Liver (tissue), 9 donors: Measurements from ENCODE around the gene YTHDF2. TPM values are rescaled to one million over a fixed set of nuclear protein-coding genes. Genes with fewer than 3 reads are reported as not detected.
A peak's percentile ranks its signal among the peaks of the same experiment; 100 is the strongest.

Experiments
- DNase-seq: peaks from one replicate; pipeline ENCODE4 v3.0.0-alpha.2; 2017; ENCODE audit warnings: low spot score
- H3K27ac ChIP-seq, 2 donors: one replicate each; pipeline ENCODE4 v1.7.0; 2013; ENCODE audit warnings: inconsistent platforms in 2 of 2, low read length in 2 of 2, control low read depth in 1 of 2, low read depth in 1 of 2, mild to moderate bottlenecking in 1 of 2
- H3K27me3 ChIP-seq, 4 donors: one replicate each; pipeline versions ENCODE4 v1.6.1 to v1.7.0; 2013; ENCODE audit warnings: low read length in 3 of 4, inconsistent platforms in 1 of 4, mild to moderate bottlenecking in 1 of 4, moderate library complexity in 1 of 4; ENCODE audit not compliant: control insufficient read depth in 4 of 4, insufficient read depth in 4 of 4
- H3K36me3 ChIP-seq, 4 donors: one replicate each; pipeline versions ENCODE4 v1.6.1 to v1.7.0; 2013; ENCODE audit warnings: low read length in 3 of 4, mild to moderate bottlenecking in 3 of 4, low read depth in 1 of 4, moderate library complexity in 1 of 4; ENCODE audit not compliant: control insufficient read depth in 4 of 4, insufficient read depth in 3 of 4
- H3K4me1 ChIP-seq, 4 donors: one replicate each; pipeline versions ENCODE4 v1.6.1 to v1.7.0; 2013; ENCODE audit warnings: low read length in 3 of 4, mild to moderate bottlenecking in 3 of 4, moderate library complexity in 1 of 4; ENCODE audit not compliant: control insufficient read depth in 4 of 4, insufficient read depth in 4 of 4
- H3K4me3 ChIP-seq, 3 donors: one replicate each; pipeline versions ENCODE4 v1.6.1 to v1.7.0; 2013; ENCODE audit warnings: low read length in 3 of 3, control low read depth in 1 of 3, low read depth in 1 of 3, mild to moderate bottlenecking in 1 of 3
- H3K9ac ChIP-seq, 2 donors: one replicate each; pipeline ENCODE4 v1.7.0; 2013; ENCODE audit warnings: low read length in 2 of 2, mild to moderate bottlenecking in 2 of 2, moderate library complexity in 2 of 2, control low read depth in 1 of 2, low read depth in 1 of 2
- H3K9me3 ChIP-seq, 4 donors: one replicate each; pipeline versions ENCODE4 v1.6.1 to v1.7.0; 2013; ENCODE audit warnings: low read length in 3 of 4; ENCODE audit not compliant: control insufficient read depth in 4 of 4
- GABPA ChIP-seq, 2 donors: IDR thresholded peaks in 1 of 2; conservative IDR thresholded peaks in 1 of 2; 2 replicates each; pipeline ENCODE4 v1.6.1; 2016; ENCODE audit warnings: antibody characterized with exemption in 2 of 2, mild to moderate bottlenecking in 1 of 2, moderate library complexity in 1 of 2
- JUND ChIP-seq, 2 donors: IDR thresholded peaks; 2 replicates each; pipeline ENCODE4 v1.6.1; 2016; ENCODE audit warnings: antibody characterized with exemption in 2 of 2
- NR2F2 ChIP-seq: IDR thresholded peaks from 2 replicates; pipeline ENCODE4 v1.6.1; 2016; ENCODE audit warnings: antibody characterized with exemption
- REST ChIP-seq: IDR thresholded peaks from 2 replicates; pipeline ENCODE4 v1.6.1; 2016; ENCODE audit warnings: antibody characterized with exemption, mild to moderate bottlenecking
- RXRA ChIP-seq, 2 donors: IDR thresholded peaks; 2 replicates each; pipeline ENCODE4 v1.6.1; 2017 to 2018; ENCODE audit warnings: antibody characterized with exemption in 2 of 2, mild to moderate bottlenecking in 1 of 2
- SP1 ChIP-seq: IDR thresholded peaks from 2 replicates; pipeline ENCODE4 v1.6.1; 2018; ENCODE audit warnings: antibody characterized with exemption, mild to moderate bottlenecking
- ZBTB33 ChIP-seq: IDR thresholded peaks from 2 replicates; pipeline ENCODE4 v1.6.1; 2016; ENCODE audit warnings: antibody characterized with exemption
- whole genome bisulfite sequencing: extraction: QIAGEN DNeasy Blood & Tissue Kit; methylation state at CpG from one replicate; pipeline ENCODE4 v1.1.7; 2013; 5-methylcytosine and 5-hydroxymethylcytosine counted together
- polyA plus RNA-seq, 2 donors: library from polyadenylated mRNA; stranded (reverse) in 1 of 2; unstranded in 1 of 2; fragments of 200-250 nt in 1 of 2; fragments of >200 nt in 1 of 2; fragmentation: Nextera tagmentation in 1 of 2; extraction: Ambion mirVana in 1 of 2; gene quantifications; one replicate each; pipeline versions ENCODE4 v1.2.1 to v1.2.3, GENCODE V29; 2013 to 2015
- total RNA-seq, 2 donors: library from RNA; depleted of rRNA; stranded (reverse); fragments of >200 nt; gene quantifications; one replicate each; pipeline ENCODE4 v1.2.3, GENCODE V29; 2014
- TF ChIP-seq, protein P1 (sequence below): fragments of 150-350 bp; IDR thresholded peaks from 2 replicates; pipeline ENCODE4 v1.5.1; 2017; ENCODE audit warnings: improper control_type of control experiment, low read depth, low read length; ENCODE audit not compliant: missing input control
- donor health status: healthy.
- donor health status: healthy.
- donor health status: healthy.
- donor health status: healthy.
- donor health status: healthy.

Gene YTHDF2
- total and polyA plus RNA-seq, 4 donors = 21.1 to 37.9 (median 29.9) TPM

DNA sequence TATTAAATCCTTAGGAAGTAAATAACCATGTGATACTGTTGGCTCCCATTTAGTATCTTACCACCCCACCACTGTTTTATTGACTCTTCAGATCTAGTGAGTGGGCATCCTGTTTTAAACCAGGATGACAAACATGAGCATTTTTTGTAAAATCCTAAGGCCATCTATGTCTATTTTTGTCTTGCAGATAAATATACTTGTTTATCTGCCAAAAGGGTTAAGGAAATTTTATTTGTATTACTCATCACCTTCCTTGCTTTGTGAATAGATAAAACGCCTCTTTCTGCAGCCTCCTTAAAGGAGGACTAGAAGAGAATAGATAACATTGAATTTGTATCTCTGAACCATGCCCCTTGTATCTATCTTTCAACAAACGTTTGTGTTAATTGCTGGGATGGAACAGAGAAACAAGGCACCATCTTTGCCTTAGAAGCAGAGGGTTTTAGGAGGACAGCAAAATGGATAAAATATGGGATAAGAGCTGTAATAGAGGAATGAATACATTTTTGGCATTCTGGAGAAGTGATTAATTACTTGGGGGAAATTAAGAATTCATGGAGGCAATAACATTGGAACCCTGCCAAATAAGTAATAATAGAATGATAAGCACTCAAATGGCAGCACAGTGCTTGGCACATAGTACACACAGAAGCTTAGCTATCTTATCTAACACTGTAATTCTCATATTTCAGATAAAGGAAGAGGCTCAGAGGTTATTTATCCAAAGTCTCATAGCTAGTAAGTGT is 14.7 kb downstream of the YTHDF2 start:
- WGBS = 48% methylated on average over 2 of the region's 2 CpGs
- Histone ChIP-seq H3K27me3 (no peaks in the 10 kb centered on the region), H3K27ac (no peak overlapping the region), H3K9ac (no peak overlapping the region), H3K4me1 (peaks cover 8 to 31% (median 12%) of the 10 kb centered on the region in 4 donors), H3K4me3 (no peak overlapping the region), H3K36me3 (peaks cover 2 to 6% (median 4%) of the 10 kb centered on the region in 4 donors), H3K9me3 (no peaks in the 10 kb centered on the region)
- TF ChIP-seq JUND (IDR thresholded peaks at IDR 0.05) (peak in 1 of 2 donors; percentile 52), NR2F2 (no peak), ZBTB33 (no peak), REST (no peak)
- no peak for DNase-seq

DNA sequence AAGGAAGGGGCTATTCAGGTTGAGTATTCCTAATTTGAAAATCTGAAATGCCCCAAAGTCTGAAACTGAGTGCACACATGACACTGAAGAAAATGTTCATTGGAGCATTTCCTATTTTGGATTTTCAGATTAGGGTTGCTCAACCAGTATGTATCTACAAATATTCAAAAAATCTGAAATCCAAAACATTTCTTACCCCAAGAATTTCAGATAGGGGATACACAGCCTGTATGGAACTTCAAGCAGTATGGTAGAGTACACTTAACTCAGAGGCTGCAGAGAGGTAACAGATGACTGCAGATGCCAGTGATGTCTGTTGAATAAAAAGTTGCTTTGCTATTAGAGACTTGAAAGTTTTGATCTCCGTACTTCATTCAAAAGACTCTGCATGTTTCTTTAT is 19.0 kb downstream of the YTHDF2 start:
- 64% methylated on average over 1 of the region's 1 CpG for WGBS
- Histone ChIP-seq H3K4me1 (peaks cover 5 to 25% (median 12%) of the 10 kb centered on the region in 4 donors), H3K9me3 (no peaks in the 10 kb centered on the region), H3K27ac (no peak overlapping the region), H3K27me3 (no peaks in the 10 kb centered on the region), H3K4me3 (no peak overlapping the region), H3K36me3 (peaks cover 2 to 10% (median 7%) of the 10 kb centered on the region in 4 donors), H3K9ac (no peak overlapping the region)
- TF ChIP-seq REST (no peak), SP1 (no peak), RXRA (IDR thresholded peaks at IDR 0.05) (no peak), GABPA (IDR thresholded peaks at IDR 0.05 in 1 of 2, conservative IDR thresholded peaks at IDR 0.05 in 1 of 2) (no peak), ZBTB33 (no peak), NR2F2 (no peak), JUND (IDR thresholded peaks at IDR 0.05) (no peak)
- TF ChIP-seq, protein P1, sequence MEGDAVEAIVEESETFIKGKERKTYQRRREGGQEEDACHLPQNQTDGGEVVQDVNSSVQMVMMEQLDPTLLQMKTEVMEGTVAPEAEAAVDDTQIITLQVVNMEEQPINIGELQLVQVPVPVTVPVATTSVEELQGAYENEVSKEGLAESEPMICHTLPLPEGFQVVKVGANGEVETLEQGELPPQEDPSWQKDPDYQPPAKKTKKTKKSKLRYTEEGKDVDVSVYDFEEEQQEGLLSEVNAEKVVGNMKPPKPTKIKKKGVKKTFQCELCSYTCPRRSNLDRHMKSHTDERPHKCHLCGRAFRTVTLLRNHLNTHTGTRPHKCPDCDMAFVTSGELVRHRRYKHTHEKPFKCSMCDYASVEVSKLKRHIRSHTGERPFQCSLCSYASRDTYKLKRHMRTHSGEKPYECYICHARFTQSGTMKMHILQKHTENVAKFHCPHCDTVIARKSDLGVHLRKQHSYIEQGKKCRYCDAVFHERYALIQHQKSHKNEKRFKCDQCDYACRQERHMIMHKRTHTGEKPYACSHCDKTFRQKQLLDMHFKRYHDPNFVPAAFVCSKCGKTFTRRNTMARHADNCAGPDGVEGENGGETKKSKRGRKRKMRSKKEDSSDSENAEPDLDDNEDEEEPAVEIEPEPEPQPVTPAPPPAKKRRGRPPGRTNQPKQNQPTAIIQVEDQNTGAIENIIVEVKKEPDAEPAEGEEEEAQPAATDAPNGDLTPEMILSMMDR = no peak
- DNase-seq = no peak
